Measurements from ENCODE around the gene DNHD1. TPM values are rescaled to one million over a fixed set of nuclear protein-coding genes. Genes with fewer than 3 reads are reported as not detected.

Gene DNHD1
- total and polyA plus RNA-seq, 2 of the 8 experiments (the other 6 are each of a cell fraction or from before 2014, with no cell fraction given) = 5.0 to 6.8 TPM

DNA sequence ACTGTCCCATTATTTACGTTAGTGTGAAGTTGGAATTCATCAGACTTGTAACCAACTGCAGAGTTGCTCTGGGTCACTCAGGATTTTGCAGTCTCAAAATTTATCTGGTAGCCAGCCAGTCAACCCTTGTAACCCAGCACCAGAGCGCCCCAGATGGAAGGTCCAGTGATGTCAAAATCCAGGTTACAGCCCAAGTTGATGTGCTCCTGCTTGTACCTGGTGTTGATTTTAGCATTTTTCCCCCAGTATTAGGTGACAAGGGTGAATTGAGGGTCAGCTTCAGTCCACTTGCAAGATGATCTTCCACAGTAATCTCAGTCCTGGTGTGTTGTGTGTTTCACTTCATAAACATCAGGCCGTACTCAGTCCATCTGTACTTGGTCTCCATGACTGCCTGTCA is 8.3 kb upstream of the DNHD1 start (continued):
- TF ChIP-seq, protein P1, sequence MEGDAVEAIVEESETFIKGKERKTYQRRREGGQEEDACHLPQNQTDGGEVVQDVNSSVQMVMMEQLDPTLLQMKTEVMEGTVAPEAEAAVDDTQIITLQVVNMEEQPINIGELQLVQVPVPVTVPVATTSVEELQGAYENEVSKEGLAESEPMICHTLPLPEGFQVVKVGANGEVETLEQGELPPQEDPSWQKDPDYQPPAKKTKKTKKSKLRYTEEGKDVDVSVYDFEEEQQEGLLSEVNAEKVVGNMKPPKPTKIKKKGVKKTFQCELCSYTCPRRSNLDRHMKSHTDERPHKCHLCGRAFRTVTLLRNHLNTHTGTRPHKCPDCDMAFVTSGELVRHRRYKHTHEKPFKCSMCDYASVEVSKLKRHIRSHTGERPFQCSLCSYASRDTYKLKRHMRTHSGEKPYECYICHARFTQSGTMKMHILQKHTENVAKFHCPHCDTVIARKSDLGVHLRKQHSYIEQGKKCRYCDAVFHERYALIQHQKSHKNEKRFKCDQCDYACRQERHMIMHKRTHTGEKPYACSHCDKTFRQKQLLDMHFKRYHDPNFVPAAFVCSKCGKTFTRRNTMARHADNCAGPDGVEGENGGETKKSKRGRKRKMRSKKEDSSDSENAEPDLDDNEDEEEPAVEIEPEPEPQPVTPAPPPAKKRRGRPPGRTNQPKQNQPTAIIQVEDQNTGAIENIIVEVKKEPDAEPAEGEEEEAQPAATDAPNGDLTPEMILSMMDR (IDR thresholded peaks at IDR 0.05; ENCODE audit: control extremely low read depth in 1 of 3, insufficient read depth in 1 of 3, low read depth in 1 of 3, low read length in 3 of 3) = no peak
- TF ChIP-seq GABPA (IDR thresholded peaks at IDR 0.05; ENCODE audit: borderline replicate concordance, insufficient read depth, low read length) (no peak), JUN (IDR thresholded peaks at IDR 0.05; ENCODE audit: low read depth, low read length) (no peak), POU5F1 (IDR thresholded peaks at IDR 0.05; ENCODE audit: low read depth, low read length) (no peak)

Data from H1 (cell line).